GM19043 (cell line): Measurements from ENCODE around the gene RASD2.
"Not testable (repeated sequence)": the region's sequence is repeated elsewhere in the genome, so short reads cannot be mapped to it uniquely, and the experiment has no call there.

Experiments
- ATAC-seq: cut with Tn5 transposase; IDR thresholded peaks from one replicate; pipeline ENCODE4 v1.9.1; 2021; ENCODE audit warnings: low read depth; ENCODE audit not compliant: unreplicated experiment

RASD2 gene, protein sequence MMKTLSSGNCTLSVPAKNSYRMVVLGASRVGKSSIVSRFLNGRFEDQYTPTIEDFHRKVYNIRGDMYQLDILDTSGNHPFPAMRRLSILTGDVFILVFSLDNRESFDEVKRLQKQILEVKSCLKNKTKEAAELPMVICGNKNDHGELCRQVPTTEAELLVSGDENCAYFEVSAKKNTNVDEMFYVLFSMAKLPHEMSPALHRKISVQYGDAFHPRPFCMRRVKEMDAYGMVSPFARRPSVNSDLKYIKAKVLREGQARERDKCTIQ

GRCh38 chr22:35540595-35541253 lies at the start of gene RASD2:
TSS of gene RASD2 (plus strand) at chr22:35540831. CDS start at chr22:35546810, 5,979 bp downstream.
- ATAC-seq: no peak

GRCh38 chr22:35491061-35491907 lies 49.3 kb upstream of the RASD2 start:
- ATAC-seq: not testable (repeated sequence)

GRCh38 chr22:35491908-35492380 lies 48.7 kb upstream of the RASD2 start:
- ATAC-seq: no peak

DNA sequence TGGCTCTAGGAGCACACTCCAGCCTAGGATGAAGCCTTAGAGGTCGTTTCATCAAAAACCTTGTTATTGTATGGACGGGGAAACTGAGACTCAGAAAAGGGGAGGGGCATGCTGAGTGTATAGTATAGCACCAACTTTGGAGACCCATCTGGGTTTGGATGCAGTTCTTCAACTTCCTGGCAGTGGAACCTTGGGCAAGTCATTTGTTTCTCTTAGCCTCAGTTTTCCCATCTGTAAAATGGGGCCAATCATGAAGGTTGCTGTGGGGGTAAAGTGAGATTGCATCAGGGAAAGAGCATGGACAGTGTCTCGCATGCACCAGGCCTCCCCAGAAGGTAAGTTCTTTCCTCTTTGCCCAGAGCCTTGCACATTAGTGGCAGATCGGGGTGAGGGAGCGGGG lies 47.6 kb upstream of the RASD2 start:
- no peak for ATAC-seq

GRCh38 chr22:35495711-35496110 lies 44.9 kb upstream of the RASD2 start:
- ATAC-seq: not testable (repeated sequence)

DNA sequence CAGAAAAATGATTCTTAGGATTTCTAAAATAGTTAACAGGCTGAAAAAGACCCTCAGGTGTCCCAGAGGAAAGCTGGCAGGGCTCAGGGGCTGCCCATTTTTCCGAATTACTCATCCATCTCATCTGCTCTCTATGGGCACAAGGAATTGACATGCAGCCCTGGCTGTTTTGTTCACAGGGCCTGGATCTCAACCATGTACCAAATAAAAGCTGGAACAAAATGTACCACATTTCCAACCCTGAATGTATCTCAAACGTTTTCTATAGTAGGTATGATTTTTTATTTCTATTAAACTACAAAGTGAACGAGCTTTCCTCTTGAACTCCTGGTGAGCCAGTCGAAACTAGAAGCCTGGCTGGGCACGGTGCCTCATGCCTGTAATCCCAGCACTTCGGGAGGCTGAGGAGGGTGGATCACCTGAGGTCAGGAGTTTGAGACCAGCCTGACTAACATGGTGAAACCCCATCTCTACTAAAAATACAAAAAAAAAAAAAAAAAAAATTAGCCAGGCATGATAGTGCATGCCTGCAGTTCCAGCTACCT lies 43.8 kb upstream of the RASD2 start:
- no peak for ATAC-seq

- no peak for ATAC-seq
These were observed 42.4 kb upstream of the RASD2 start for GRCh38 chr22:35498026-35498800.

- ATAC-seq: no peak
These were observed 37.8 kb upstream of the RASD2 start for GRCh38 chr22:35502836-35503235.

- ATAC-seq: no peak
These were observed 35.0 kb upstream of the RASD2 start for GRCh38 chr22:35505399-35506258.

GRCh38 chr22:35506259-35506570 lies 34.4 kb upstream of the RASD2 start:
- ATAC-seq: no peak

- not testable (repeated sequence) for ATAC-seq
These were observed 32.8 kb upstream of the RASD2 start for GRCh38 chr22:35507851-35508250.

DNA sequence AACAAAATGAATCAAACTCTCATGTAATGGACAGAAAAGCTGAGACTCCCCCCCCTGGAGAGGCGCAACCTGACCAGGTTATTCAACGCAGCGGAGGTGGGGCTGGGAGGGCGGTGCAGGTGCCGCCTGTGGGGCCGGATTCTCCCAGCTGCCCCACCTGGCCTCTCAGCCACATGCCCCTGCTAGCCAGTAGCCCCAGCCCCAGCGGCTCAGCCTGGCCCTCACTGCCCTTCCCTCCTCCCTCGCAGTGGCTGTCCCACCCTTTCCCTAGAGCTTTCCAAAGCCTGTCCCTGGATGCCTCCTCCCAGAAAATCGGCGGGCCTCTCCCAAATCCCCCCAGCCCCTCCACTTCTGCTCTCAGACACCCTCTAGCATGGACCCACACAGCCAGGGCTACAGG lies 31.2 kb upstream of the RASD2 start:
- ATAC-seq: no peak

GRCh38 chr22:35509960-35510359 lies 30.7 kb upstream of the RASD2 start:
- no peak for ATAC-seq

DNA sequence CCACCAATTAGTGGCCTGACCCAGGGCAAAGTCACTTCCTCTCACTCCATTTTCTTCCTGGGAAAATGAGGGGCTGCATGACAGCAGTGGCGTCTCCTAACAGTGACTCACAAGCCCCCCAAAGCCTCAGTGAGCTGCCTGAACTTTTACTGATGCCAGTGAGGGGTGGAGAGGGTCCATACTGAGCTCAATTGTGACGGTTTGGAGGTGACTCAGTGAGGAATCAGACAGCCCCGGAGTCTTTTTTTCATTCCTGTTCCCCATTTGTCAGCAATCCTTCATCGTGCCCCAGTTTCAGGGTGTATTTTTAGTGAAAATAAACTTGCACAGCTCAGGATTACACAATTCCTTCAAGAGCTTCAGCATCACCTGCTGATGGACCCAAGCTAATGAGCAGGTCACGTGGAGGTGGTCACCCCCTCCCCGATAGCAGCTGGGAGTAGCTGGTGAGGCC lies 30.1 kb upstream of the RASD2 start:
- ATAC-seq: no peak

GRCh38 chr22:35510951-35511350 lies 29.7 kb upstream of the RASD2 start:
- no peak for ATAC-seq

GRCh38 chr22:35514366-35514765 lies 26.3 kb upstream of the RASD2 start:
- no peak for ATAC-seq

DNA sequence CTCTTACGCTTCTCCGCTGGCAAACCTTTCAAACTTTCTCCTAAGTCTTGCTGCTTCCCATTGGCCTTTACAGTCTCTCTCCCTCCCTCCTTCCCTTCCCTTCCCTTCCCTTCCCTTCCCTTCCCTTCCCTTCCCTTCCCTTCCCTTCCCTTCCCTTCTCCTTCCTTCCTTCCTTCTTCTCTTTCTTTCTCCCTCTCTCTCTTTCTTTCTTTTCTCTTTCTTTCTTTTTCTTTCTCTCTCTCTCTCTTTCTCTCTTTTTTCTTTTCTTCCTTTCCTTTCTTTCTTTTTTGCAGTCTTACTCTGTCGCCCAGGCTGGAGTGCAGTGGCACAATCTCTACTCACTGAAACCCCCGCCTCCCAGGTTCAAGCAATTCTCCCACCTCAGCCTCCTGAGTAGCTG lies 24.7 kb upstream of the RASD2 start:
- not testable (repeated sequence) for ATAC-seq

- ATAC-seq: no peak
These were observed 23.9 kb upstream of the RASD2 start for GRCh38 chr22:35516723-35517122.

- no peak for ATAC-seq
These were observed 23.4 kb upstream of the RASD2 start for GRCh38 chr22:35517207-35517606.
